NCI-H128 (cell line): ENCODE results near the gene CLDN5.
A peak's percentile ranks its signal among the peaks of the same experiment; 100 is the strongest.

Source experiments
- DNase-seq: peaks from one replicate; lab custom pipeline; 2025; ENCODE audit not compliant: unreplicated experiment; lab: John Stamatoyannopoulos, UW

CLDN5 gene

GRCh38 chr22:19524170-19525115 is at the start of gene CLDN5:
Gene CLDN5, minus strand, starts transcription at chr22:19524410. Its CDS starts 155 bp downstream, at chr22:19524255.
- peak; percentile 15 for DNase-seq

- no peak for DNase-seq
Measured at GRCh38 chr22:19571995-19572394, 47.8 kb upstream of the CLDN5 start.

GRCh38 chr22:19571207-19571795 is 47.1 kb upstream of the CLDN5 start:
- no peak for DNase-seq

GRCh38 chr22:19569976-19570375 is 45.8 kb upstream of the CLDN5 start:
- no peak for DNase-seq

GRCh38 chr22:19569276-19569640 is 45.0 kb upstream of the CLDN5 start:
- DNase-seq, result no peak

GRCh38 chr22:19568337-19569275 is 44.4 kb upstream of the CLDN5 start:
- DNase-seq, result no peak

- no peak for DNase-seq
Measured at GRCh38 chr22:19567157-19568009, 43.2 kb upstream of the CLDN5 start.

- DNase-seq, result no peak
Measured at GRCh38 chr22:19566279-19567156, 42.3 kb upstream of the CLDN5 start.

- DNase-seq, result no peak
Measured at GRCh38 chr22:19565382-19566278, 41.4 kb upstream of the CLDN5 start.

GRCh38 chr22:19559956-19560355 is 35.7 kb upstream of the CLDN5 start:
- no peak for DNase-seq

- DNase-seq, result no peak
Measured at GRCh38 chr22:19559324-19559811, 35.2 kb upstream of the CLDN5 start.

GRCh38 chr22:19556963-19557545 is 32.8 kb upstream of the CLDN5 start:
- DNase-seq, result no peak

- no peak for DNase-seq
Measured at GRCh38 chr22:19555651-19556050, 31.4 kb upstream of the CLDN5 start.

GRCh38 chr22:19554834-19555404 is 30.7 kb upstream of the CLDN5 start:
- DNase-seq, result no peak

- no peak for DNase-seq
Measured at GRCh38 chr22:19553201-19553600, 29.0 kb upstream of the CLDN5 start.

- no peak for DNase-seq
Measured at GRCh38 chr22:19550382-19550781, 26.2 kb upstream of the CLDN5 start.

GRCh38 chr22:19549428-19549827 is 25.2 kb upstream of the CLDN5 start:
- DNase-seq, result no peak

- DNase-seq, result no peak
Measured at GRCh38 chr22:19548964-19549363, 24.8 kb upstream of the CLDN5 start.
